Glomerular visceral epithelial cell (primary cell): ENCODE data around the gene LCA5L.
A peak's percentile ranks its signal among the peaks of the same experiment; 100 is the strongest.
"Not testable (repeated sequence)": the region's sequence is repeated elsewhere in the genome, so short reads cannot be mapped to it uniquely, and the experiment has no call there.

Source experiments
- DNase-seq: peaks from one replicate; pipeline ENCODE4 v3.0.0-alpha.2; 2016; ENCODE audit errors: extremely low spot score

Gene LCA5L

DNA sequence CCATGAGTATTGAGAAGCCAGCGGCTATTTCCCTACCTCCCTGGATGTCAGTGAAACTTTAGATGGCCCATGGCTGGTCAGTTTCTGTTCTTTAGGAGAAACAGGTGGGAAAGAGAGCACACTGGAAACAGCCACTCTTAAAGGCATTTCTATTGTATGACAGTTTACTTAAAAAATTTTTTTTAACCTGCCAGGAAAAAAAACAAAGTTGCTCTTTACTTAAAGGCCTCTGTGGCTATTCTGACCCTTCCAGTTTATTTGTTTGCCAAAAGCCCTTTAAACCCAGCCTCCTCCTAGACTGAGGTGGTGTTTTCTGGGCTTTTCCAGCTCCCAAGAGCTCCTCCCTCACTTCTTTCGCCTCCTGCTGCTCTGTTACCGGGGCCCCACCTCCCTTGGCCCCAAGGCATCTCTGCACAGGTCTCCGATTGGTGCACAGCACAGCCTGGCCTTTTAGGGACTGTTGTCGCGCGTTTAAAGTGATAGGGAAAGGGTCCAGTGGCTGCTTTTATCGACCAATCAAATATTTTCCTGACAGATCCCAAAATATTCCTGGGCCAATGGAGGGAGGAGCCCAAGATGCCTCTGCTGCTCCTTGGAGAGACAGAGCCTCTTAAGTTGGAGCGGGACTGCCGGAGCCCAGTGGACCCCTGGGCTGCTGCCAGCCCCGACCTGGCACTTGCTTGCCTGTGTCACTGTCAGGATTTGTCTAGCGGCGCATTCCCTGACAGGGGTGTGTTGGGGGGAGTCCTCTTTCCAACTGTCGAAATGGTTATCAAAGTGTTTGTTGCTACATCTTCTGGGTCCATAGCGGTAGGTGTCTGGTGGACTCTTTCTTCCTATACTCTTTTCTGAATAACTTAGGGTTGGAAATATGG lies 6.0 kb upstream of the LCA5L start, which contains the start of gene SH3BGR:
SH3BGR (plus strand) TSS at position 639 of the 875 bp plus-strand sequence; CDS start at position 766, 127 bp downstream.
- DNase-seq = no peak

- no peak for DNase-seq
These were observed 1.7 kb upstream of the LCA5L start for GRCh38 chr21:39447264-39447663.

GRCh38 chr21:39444421-39445180 lies 977 bp downstream of the LCA5L start:
- peak; percentile 42 for DNase-seq

DNA sequence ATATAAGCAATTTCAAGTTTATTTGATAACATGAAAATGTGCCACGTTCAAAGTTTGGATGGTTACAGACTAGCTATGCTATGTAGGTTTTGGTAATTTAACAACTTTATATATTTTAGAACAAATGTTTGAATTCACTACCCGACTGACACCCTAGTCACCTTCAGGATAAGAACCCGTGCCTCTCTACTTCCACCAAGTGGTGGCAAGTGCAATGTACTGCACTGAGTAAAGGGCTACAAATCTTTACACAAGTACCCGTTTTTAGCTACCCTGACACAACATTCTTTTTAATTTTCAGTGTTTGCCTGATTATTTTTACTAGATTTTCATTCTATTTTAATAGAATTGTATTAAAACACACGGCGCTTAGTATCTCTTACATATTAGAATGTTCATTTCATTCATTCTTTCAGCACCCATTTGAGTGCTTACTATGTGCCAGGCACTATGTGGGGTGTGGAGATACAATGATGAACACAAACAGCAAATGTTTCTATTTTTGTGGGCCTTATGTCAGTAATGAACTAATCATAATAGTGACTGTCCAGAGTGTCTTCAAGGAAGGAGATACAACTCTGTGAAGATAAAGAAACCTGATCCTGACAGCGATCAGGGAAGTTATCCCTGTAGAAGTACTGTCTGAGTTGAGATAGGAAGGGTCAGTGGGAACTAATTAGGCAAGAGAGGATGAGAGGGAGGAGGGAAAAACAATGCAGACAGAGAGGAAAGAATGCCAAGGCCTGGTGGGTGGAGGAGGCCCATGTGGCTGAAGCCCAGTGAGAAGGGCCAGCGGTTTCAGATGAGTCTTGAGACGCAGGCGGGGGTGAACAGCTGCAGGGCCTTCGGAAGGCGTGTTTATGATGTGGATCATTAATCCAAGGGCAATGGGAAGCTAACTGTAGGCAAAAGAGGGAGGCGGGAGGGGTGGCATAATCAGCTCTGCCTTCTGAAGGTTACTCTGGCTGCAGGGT lies 3.8 kb downstream of the LCA5L start:
- DNase-seq = peak; percentile 61

- no peak for DNase-seq
These were observed 6.3 kb downstream of the LCA5L start for GRCh38 chr21:39439232-39439631.

- DNase-seq = no peak
These were observed 10.6 kb downstream of the LCA5L start for GRCh38 chr21:39434950-39435349.

- no peak for DNase-seq
These were observed 14.6 kb downstream of the LCA5L start for GRCh38 chr21:39430954-39431353.

DNA sequence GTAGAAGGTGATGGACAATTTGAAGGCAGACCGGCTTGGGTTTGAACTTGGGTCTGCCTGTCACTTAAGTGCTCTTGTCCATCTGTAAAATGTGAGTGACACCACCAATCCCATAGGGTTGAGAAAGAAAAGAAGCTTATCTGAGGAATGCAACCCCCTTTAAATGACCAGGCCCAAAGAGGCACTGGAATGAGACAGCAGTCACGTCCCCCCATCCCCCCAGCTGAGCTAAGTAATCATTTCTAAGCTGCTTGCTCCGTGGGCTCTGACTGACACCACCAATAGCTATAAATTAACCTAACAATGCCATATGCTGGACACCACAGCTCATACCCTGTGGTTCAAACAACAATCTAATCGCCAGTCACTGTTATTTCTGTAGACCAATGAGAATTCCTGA lies 15.1 kb downstream of the LCA5L start:
- peak; percentile 58 for DNase-seq

DNA sequence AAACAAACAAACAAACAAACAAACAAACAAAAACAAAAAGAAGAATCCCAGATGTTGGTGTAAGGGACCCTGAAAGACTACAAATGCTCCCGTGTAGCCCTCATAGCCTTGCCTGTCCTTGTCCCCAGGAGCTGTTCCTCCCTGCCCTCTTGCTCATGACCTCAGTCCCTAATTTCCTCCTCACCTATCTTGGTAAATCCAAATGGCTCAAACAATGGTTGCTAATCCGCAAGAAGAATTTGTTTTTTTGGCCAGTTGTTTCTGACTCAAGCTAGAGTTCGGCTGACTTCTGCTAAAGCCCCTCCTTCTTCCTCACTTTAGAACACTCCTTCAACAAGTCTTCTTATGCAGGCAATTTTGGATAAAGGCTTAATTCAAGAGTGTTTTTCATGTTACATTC lies 15.6 kb downstream of the LCA5L start:
- no peak for DNase-seq

GRCh38 chr21:39429445-39429844 lies 16.1 kb downstream of the LCA5L start:
- DNase-seq = no peak

GRCh38 chr21:39422527-39423241 lies 22.9 kb downstream of the LCA5L start:
- no peak for DNase-seq

DNA sequence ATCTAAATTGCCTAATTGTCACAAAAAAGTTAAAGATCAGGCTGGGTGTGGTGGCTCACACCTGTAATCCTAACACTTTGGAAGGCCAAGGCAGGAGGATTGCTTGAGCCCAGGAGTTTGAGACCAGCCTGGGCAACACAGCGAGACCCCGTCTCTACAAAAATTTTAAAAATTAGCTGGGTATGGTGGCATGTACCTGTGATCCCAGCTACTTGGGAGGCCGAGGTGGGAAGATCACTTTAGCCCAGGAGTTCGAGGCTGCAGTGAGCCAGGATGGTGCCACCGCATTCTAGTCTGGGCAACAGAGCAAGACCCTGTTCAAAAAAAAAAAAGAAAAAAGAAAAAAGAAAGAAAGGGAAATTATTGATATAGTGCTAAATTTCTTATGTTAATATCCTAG lies 26.4 kb downstream of the LCA5L start:
- not testable (repeated sequence) for DNase-seq

DNA sequence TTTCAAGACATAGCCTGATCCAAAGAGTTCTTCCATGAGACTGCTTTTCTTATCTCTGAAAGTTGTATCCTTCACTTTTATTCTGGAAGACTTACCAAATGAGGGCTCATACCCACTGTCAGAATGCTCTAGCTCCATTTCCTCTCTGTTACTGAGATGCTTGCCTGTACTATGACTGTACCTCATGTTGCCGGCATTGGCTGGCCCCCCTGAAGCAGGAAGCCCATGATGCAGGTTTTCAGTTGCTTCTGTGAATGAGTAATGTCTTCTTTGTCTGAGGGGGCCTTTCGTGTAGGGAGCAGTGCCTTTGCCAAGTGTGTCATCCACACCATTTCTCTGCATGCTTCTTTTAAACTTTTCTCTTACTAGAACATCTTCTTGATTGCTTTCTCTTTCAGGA lies 39.5 kb downstream of the LCA5L start:
- no peak for DNase-seq

- DNase-seq = no peak
These were observed 45.4 kb downstream of the LCA5L start for GRCh38 chr21:39400173-39400572.

DNA sequence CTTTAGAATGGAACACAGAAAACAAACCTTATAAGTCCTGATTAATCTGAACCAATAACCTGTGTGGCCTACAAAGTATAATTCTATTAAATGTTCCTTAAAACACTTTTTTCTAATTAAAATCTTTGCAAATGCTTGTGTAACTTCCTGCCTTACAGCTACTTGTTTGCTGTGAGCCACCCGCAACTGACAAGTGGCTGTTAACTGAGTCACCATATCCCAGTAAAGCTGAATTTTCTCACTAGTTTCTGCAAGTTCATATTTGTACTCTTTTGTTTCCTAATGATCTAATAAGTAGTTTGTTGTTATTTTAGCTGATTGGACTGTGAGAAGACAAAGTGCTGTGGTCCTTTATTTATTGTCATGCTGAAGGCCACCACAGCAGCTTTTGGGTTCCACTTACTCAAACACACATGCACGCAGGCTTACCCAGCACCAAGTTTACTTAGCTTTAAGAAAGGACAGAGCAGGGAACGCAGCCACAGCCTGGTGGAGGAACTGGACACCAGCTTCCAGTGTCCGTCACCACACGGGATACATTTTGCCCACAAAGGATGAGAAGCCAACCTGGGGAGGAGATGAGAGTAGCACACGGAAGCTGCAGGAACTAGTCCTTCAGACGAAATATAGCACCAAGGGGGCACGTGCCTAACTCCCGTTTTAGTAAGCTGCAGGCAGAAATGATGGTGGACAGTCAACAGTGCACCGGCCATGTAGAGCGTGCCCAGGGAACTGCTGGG lies 47.8 kb downstream of the LCA5L start:
- no peak for DNase-seq

- peak; percentile 60 for DNase-seq
These were observed 52.6 kb downstream of the LCA5L start for GRCh38 chr21:39392981-39393380.

- DNase-seq = no peak
These were observed 55.3 kb downstream of the LCA5L start for GRCh38 chr21:39390212-39390765.

- no peak for DNase-seq
These were observed 56.8 kb downstream of the LCA5L start for GRCh38 chr21:39388811-39389155.

DNA sequence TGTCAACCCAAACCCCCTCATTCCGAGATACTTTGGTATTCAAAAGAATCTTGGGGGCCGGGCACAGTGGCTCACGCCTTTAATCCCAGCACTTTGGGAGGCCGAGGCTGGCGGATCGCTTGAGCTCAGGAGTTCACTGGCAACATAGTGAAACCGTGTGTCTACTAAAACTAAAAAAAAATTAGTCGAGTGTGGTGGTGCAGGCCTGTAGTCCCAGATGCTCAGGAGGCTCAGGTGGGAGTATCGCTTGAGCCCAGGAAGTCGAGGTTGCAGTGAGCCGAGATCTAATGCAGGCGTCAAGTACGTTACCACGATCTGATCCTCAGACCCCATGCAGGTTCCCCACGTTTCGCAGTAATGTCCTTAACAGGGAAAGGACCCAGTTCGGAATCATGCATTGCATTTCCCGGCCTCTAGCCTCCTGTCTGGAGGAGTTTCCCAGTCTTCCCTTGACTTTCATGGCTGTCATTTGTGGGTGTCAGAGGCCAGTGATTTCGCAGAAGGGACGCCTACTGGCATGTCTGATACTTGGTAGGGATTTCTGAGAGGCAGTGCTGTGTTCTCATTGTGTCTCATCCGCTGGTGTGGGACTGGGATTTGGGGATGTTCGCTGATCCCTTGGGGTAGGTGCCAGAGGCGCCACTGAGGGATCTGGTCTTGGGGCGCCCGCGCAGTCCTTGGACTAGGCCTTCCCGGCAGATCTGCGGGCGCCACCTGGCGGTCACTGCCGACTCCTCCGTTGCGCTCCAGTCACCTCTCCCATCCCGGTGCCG lies 57.4 kb downstream of the LCA5L start:
- peak; percentile 85 for DNase-seq
